HFF-Myc (cell line): ENCODE results near the gene F2.
"Not testable (repeated sequence)": the region's sequence is repeated elsewhere in the genome, so short reads cannot be mapped to it uniquely, and the experiment has no call there.

Source experiments
- DNase-seq: peaks from one replicate; pipeline ENCODE4 v3.0.0-alpha.2; 2011; ENCODE audit warnings: low read depth; ENCODE audit errors: extremely low read depth
- H3K4me3 ChIP-seq: replicated peaks from 2 replicates; pipeline ENCODE4 v1.5.1; 2011; ENCODE audit warnings: low read depth, mild to moderate bottlenecking, control low read depth, low read length
- TF ChIP-seq, protein P1 (sequence below): IDR thresholded peaks from 2 replicates; pipeline ENCODE4 v1.5.1; 2012; ENCODE audit warnings: mild to moderate bottlenecking, low read depth, low read length, control low read depth; ENCODE audit errors: missing control alignments

Gene F2

DNA sequence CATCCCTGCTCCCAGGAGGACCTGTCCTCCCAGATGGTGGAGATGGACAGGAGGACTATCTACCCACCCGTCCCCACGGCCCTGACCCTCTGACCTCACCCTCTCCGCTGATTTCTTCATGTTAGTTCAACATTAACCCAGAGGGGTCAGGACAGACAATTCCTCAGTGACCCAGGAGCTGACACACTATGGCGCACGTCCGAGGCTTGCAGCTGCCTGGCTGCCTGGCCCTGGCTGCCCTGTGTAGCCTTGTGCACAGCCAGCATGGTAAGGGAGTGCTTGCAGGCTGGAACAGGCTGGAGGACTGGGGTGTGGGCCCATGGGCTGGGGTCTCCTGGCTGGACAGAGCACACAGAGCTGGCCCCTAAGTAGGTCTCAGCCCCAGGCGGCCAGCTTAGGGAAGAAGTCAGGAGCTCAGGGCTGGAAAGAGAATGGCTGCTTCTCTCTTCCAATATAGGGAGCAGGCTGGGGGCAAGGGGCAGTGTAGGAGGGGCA lies at the start of gene F2:
Gene F2 (plus strand): TSS at position 166 of the 495 bp plus-strand sequence. CDS start 23 bp downstream, at position 189.
- TF ChIP-seq, protein P1, sequence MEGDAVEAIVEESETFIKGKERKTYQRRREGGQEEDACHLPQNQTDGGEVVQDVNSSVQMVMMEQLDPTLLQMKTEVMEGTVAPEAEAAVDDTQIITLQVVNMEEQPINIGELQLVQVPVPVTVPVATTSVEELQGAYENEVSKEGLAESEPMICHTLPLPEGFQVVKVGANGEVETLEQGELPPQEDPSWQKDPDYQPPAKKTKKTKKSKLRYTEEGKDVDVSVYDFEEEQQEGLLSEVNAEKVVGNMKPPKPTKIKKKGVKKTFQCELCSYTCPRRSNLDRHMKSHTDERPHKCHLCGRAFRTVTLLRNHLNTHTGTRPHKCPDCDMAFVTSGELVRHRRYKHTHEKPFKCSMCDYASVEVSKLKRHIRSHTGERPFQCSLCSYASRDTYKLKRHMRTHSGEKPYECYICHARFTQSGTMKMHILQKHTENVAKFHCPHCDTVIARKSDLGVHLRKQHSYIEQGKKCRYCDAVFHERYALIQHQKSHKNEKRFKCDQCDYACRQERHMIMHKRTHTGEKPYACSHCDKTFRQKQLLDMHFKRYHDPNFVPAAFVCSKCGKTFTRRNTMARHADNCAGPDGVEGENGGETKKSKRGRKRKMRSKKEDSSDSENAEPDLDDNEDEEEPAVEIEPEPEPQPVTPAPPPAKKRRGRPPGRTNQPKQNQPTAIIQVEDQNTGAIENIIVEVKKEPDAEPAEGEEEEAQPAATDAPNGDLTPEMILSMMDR: no peak
- H3K4me3 ChIP-seq: no peak within 1 kb of the TSS
- DNase-seq: no peak

DNA sequence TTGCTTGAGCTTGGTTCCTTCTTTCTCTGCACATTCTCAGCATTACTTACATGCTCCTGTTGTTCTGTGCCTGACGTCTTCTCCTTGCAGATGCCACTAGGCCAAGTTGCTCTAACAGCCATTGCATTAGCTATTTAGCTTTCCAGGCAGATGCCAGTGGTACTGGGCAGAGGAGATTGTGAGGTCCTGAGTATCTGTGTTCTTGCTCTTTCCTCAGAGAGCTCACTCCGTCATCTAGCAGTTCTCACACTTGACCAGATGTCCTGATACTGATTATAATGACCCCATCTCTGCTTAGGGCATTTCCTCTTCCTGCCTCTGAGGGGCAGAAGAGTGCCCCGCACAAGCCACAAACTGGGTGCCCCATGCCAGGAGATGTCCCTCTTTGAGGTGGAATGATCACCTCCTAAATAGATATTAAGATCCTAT lies 49.3 kb upstream of the F2 start:
- TF ChIP-seq, protein P1: peak; percentile 15
- DNase-seq: no peak
- H3K4me3 ChIP-seq: no peak overlapping the region

DNA sequence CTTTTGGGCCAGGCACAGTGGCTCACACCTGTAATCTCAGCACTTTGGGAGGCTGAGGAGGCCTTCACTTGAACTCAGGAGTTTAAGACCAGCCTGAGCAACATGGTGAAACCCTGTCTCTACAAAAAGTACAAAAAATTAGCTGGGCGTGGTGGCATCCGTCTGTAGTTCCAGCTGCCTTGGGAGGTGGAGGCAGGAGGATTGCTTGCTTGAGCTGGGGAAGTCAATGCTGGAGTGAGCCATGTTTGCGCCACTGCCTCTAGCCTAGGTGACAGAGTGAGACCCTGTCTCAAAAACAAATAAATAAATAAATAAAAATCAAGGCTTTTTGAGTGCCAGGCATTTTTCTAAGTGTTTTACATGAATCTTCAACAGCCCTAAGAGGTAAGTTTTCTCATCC lies 48.5 kb upstream of the F2 start:
- H3K4me3 ChIP-seq, DNase-seq: not testable (repeated sequence)

DNA sequence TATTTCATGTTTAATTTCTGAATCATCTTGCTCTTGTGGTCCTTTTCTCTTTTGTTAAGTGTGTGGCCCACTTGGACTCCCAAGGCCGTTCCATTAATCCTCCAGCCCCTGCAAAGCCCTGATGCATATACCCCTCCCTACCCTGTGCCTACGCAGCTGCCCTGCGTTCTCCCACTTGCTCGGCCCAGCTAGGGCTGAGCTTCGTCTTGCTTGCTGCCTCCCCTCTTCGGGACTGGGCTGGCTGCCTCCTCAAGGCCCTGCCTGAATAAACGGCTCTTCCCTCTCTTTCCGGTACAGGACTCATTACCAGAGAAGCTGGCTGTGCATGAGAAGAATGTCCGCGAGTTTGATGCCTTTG lies 47.1 kb upstream of the F2 start:
- TF ChIP-seq, protein P1: no peak
- DNase-seq: no peak
- H3K4me3 ChIP-seq: no peak overlapping the region

DNA sequence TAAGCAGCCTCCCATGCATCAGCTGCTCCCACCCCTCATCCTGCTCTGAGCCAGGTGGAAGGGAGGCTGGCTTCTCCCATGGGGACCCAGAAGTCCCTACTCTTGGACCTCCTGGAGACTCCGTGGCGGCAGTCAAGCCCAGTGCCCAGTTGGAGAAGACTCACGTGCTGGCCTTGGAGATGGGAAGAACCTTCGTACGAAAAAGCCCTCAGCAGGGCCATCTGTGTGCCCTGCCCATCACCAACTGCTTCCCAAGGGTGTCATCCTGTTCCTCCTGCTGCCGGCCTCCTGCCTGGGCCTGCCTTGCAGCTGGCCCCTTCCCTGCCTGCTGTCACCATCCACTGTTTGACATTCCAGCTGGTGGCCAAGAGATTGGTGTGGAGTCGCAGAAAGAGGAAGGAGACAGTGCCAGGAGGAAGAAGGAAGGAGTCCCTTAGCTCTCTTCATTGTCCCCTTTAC lies 46.6 kb upstream of the F2 start:
- TF ChIP-seq, protein P1: no peak
- H3K4me3 ChIP-seq: no peak overlapping the region
- no peak for DNase-seq

DNA sequence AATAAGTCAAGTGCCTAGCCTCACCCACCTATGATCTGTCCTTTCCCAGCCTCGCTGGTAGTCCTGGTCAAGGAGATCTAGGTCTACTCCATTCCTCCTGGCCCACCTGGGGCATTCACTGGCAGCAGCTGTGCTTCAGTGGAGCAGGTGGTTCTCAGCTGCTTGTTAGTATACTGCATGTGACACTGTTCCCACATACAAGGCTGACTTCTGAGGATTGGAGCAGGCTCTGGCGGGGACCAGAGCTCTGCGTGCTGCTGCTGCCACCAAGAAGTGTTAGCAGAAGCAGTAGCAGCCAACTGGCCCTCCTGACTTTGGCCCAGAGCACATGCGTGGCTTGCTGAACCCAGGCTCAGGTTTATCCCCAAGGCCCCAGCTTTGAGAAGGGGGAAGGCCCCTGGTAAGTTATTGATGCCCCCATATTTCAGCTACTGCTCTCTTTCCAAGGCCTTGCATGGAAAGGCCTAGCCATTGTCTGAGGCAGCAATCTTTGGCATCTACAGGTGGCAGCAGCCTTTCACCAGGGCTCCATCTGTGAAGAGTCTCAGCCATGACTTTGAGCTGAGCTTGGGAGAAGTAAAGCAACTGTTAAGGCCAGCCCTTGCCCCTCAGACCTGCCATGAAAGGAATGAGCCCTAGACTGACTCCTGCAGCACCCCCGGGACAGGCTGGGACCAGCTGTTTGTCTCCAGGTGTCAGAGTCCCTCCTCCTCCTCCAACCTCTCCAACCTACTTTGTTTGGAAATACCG lies 45.1 kb upstream of the F2 start:
- DNase-seq: no peak
- H3K4me3 ChIP-seq: no peak overlapping the region
- TF ChIP-seq, protein P1: no peak

DNA sequence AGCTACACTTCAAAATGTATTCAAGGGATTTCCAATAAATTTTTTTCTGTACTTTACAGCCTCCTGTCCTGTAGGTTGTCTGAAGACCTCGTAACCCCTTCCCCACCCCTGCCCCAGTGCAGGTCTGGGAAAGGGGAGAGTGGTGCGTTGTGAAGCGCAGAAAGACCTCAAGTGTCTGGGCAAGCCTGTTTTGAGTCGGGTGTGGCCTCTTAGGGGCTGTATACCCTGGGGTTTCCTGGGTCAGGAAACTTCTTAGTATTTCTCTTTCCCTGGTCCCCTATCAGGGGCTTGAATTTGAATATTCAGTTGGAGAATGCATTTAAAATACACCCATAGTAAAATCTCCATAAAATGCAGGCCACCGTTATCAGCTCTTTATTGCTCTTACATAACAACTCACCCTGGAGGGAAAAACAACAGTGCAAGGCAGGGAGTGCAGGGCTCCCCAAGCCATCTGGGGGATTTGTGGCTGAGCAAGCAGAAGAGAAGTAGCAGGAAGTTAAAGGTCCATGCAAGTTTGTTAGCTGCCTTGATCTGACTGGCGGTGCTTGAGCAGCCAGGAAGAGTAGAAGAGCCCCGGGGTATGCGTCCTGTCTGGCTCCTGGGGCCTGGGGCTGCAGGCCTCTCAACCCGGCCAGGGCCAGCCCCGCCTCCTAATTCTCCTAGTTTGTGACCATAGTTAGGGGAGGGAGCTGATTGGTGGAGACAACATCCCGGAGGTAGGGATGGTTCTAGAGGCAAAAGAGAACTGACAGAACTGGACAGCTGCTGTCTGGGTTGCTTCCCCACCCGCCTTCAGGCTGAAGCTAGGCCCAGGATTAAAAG lies 44.3 kb upstream of the F2 start:
- no peak overlapping the region for H3K4me3 ChIP-seq
- no peak for DNase-seq
- TF ChIP-seq, protein P1: no peak
